ENCODE data around the gene RNF157.

Gene RNF157

DNA sequence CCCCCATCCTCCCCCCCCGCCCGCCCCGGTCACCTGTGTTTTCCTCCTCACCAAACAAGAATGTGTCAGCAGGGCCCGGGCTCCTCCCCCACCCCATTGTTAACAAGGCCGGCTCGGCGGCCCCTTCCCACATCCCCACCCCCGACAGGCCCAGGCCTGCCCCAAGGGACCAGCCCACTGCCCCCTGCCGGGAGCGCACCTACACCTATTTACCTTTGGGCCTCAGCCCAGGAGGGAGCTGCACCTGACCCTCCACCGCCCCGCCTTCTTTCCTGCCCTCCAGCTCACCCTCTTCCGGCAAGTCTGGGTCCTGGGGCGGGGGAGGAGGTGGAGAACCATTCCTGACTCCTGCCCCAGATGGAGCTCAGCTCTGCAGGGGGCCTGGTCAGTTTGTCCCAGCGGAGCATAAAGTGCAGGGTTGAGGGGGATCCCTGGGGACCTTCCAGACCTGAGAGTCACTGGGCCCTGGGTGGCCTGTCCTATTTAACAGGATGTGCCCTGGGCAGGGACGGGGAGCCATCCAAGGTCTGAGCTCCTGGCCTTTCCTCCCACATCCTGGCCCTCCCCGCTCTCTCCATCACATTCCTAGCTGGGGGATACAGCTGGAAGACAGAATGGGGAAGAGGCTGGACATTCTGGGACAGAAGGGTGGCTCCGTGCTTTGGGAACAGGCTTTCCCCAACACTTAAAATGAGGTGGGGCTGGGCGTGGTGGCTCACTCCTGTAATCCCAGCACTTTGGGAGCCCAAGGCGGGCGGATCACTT, 107.5 kb downstream of the RNF157 start:
- no peaks in the 10 kb centered on the region for H3K4me1 ChIP-seq
- H3K27me3 ChIP-seq, result no peaks in the 10 kb centered on the region
- DNase-seq, result no peak
- TF ChIP-seq, protein P1, sequence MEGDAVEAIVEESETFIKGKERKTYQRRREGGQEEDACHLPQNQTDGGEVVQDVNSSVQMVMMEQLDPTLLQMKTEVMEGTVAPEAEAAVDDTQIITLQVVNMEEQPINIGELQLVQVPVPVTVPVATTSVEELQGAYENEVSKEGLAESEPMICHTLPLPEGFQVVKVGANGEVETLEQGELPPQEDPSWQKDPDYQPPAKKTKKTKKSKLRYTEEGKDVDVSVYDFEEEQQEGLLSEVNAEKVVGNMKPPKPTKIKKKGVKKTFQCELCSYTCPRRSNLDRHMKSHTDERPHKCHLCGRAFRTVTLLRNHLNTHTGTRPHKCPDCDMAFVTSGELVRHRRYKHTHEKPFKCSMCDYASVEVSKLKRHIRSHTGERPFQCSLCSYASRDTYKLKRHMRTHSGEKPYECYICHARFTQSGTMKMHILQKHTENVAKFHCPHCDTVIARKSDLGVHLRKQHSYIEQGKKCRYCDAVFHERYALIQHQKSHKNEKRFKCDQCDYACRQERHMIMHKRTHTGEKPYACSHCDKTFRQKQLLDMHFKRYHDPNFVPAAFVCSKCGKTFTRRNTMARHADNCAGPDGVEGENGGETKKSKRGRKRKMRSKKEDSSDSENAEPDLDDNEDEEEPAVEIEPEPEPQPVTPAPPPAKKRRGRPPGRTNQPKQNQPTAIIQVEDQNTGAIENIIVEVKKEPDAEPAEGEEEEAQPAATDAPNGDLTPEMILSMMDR (IDR thresholded peaks at IDR 0.05; ENCODE audit: low read depth, low read length), result no peak
- no peaks in the 10 kb centered on the region for H3K36me3 ChIP-seq
- H3K4me3 ChIP-seq (ENCODE audit: low read depth, low read length), result no peak overlapping the region
- H3K9me3 ChIP-seq, result no peaks in the 10 kb centered on the region

DNA sequence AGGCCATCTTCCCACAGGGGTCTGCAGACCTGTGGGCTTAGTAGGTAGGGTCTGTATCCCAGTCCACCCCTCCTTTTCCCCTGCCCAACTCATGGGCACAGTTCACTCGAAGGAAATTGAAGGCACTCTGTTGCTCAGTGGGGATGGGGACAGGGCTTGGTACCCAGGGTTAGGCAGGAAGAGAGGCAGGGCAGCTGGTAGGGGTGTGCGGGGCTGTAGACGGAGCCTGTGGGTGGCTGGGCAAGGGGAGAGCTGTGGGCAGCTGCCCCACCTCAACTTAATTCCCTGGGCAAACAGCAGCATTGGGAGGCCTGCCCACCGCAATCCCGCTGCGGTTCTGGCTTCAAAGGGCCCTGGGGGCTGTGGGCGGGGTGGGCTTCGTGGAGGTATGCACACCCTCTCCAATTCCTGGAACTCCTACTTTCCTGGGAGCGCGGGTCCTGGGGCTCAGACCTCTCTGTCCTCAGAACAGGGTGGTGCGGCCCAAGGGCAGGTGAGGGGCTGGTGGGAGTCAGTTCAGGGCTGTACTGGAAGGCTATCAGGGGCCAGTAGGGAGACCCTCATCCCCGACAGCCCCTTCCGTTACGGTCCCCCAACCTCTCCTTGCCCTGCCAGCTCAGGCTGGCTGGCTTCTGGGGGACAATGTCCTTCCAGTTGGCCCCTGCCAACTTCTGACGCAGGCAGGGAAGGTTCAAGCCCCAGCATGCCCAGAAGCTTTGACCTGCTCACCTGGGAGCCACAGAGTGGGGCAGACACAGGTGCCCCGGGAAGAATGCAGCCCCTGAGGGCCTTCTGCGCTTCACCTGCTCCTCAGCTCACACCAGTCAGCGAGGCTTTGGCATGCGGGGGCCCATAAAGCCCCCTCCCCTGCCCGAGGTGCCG, 108.4 kb downstream of the RNF157 start:
- no peak for DNase-seq
- TF ChIP-seq, protein P1 (IDR thresholded peaks at IDR 0.05; ENCODE audit: low read depth, low read length), result no peak
- Histone ChIP-seq H3K4me1 (no peaks in the 10 kb centered on the region), H3K36me3 (no peaks in the 10 kb centered on the region), H3K9me3 (no peaks in the 10 kb centered on the region), H3K27me3 (no peaks in the 10 kb centered on the region), H3K4me3 (ENCODE audit: low read depth, low read length) (no peak overlapping the region)

DNA sequence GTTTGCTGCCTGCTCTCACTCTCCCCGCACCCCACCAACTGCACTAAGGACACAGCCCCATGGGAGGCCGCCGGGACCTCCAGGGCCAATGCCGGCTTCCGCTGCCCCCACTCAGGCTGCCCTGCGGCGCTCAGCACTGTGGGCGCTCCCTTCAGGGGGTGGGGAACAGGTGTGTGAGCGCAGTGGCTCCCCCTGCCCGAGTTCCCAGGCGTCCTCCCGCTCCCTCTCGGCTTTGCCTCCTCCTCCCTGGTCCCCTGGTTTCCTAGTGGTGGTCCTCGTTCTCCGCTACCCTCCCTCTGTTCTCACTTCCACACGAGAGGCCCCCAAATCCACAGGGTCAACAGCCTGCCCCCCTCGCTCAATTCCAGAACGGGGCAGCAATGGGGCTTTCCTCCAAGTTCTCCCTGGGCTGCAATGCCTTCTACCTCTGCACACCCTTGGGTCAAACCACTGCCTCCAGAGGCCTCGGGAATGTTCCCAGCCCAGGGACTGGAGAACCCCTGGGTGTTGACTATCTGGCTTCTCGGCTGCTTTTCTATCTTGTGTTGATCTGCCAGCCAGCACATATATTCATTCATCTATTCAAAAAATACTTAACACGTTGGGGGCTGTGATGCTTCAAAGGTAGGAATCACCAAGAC, 109.1 kb downstream of the RNF157 start:
- TF ChIP-seq, protein P1 (IDR thresholded peaks at IDR 0.05; ENCODE audit: low read depth, low read length), result no peak
- no peaks in the 10 kb centered on the region for H3K4me1 ChIP-seq
- DNase-seq, result no peak
- no peaks in the 10 kb centered on the region for H3K36me3 ChIP-seq
- no peak overlapping the region for H3K4me3 ChIP-seq (ENCODE audit: low read depth, low read length)
- H3K9me3 ChIP-seq, result no peaks in the 10 kb centered on the region
- H3K27me3 ChIP-seq, result no peaks in the 10 kb centered on the region

DNA sequence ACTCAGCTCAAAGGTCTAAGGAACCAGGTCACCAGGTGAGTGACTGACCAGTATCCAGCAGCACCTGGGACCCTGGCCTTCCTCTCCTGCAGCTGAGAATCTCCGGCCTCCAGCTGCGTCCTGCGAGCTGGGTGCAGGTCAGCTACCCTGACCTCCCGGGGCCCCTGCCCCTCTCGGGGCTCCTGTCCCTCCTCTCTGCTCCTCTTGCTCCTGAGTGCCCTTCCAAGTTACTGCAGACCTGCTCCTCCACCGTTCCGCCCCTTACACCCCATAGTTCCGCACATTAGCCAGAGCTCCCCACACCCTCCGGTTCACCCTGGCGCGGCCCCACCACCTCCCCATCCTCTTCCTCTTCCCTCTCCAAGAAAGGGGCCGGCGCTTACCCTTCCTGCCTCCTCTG, 109.8 kb downstream of the RNF157 start:
- no peak overlapping the region for H3K4me3 ChIP-seq (ENCODE audit: low read depth, low read length)
- TF ChIP-seq, protein P1 (IDR thresholded peaks at IDR 0.05; ENCODE audit: low read depth, low read length), result no peak
- no peaks in the 10 kb centered on the region for H3K36me3 ChIP-seq
- no peaks in the 10 kb centered on the region for H3K27me3 ChIP-seq
- H3K4me1 ChIP-seq, result no peaks in the 10 kb centered on the region
- no peak for DNase-seq
- H3K9me3 ChIP-seq, result no peaks in the 10 kb centered on the region

DNA sequence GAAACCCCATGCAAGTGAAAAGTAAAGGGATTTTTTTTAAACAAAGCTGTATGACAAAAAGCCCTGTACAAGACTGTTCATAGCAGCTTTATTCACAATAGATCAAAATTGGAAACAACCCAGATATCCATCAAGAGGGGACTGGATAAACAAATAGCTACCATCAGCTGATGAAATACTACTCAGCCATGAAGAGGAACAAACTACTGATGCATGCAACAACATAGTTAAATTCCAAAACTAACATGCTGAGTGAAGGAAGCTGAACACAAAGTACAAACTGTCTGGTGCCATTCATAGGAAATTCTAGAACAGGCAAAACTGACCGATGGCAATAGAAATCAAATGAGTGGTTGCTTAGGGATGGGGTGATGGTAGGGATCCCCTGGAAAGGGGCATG, 114.4 kb downstream of the RNF157 start:
- Histone ChIP-seq H3K4me1 (no peaks in the 10 kb centered on the region), H3K36me3 (no peaks in the 10 kb centered on the region), H3K27me3 (no peaks in the 10 kb centered on the region), H3K4me3 (ENCODE audit: low read depth, low read length) (no peak overlapping the region), H3K9me3 (no peaks in the 10 kb centered on the region)
- TF ChIP-seq, protein P1 (IDR thresholded peaks at IDR 0.05; ENCODE audit: low read depth, low read length), result no peak
- DNase-seq, result no peak
